Neural progenitor cell (in vitro differentiated cells): ENCODE measurements around the gene C1RL.

Source experiments
- EZH2 ChIP-seq: fragments of 200-600 bp; sonication (generic); IDR thresholded peaks from 2 replicates; pipeline ENCODE4 v1.6.1; 2017; ENCODE audit warnings: antibody characterized with exemption, mild to moderate bottlenecking, moderate library complexity
- EZH2phosphoT487 ChIP-seq: fragments of 200-600 bp; sonication (generic); IDR thresholded peaks from 2 replicates; pipeline ENCODE4 v1.6.1; 2017; ENCODE audit warnings: antibody characterized with exemption
- TF ChIP-seq, protein P1 (sequence below): fragments of 200-600 bp; sonication (generic); IDR thresholded peaks from 2 replicates; pipeline ENCODE4 v1.5.1; 2017; ENCODE audit warnings: antibody characterized with exemption, mild to moderate bottlenecking

DNA sequence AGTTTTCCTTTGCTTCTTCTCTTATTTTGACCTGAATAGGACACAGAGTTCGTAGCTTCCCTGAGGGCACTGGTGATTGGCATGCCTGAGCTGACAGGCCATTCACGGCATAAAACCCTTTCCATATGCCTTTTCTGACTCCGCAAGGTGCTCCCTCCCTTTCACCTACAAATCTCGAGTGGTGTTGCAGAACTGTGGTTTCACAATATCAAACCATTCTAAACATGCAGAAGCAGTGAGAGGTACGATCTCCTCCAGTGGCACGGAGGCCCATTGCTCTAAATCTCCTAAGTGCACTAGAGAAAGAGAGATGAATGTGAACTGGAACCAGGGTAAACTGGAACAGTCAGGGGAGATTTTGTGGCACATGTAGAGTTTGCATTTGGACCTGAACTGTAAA lies 45.0 kb upstream of the C1RL start:
- TF ChIP-seq, protein P1, sequence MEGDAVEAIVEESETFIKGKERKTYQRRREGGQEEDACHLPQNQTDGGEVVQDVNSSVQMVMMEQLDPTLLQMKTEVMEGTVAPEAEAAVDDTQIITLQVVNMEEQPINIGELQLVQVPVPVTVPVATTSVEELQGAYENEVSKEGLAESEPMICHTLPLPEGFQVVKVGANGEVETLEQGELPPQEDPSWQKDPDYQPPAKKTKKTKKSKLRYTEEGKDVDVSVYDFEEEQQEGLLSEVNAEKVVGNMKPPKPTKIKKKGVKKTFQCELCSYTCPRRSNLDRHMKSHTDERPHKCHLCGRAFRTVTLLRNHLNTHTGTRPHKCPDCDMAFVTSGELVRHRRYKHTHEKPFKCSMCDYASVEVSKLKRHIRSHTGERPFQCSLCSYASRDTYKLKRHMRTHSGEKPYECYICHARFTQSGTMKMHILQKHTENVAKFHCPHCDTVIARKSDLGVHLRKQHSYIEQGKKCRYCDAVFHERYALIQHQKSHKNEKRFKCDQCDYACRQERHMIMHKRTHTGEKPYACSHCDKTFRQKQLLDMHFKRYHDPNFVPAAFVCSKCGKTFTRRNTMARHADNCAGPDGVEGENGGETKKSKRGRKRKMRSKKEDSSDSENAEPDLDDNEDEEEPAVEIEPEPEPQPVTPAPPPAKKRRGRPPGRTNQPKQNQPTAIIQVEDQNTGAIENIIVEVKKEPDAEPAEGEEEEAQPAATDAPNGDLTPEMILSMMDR = no peak
- TF ChIP-seq EZH2 (no peak), EZH2phosphoT487 (no peak)
